Medulla oblongata (tissue), 1 donor: ENCODE results near the gene SPINK5.

ENCODE experiments used
- DNase-seq: peaks from one replicate; pipeline ENCODE4 v3.0.0-alpha.2; 2015; ENCODE audit errors: extremely low spot score

Gene SPINK5

GRCh38 chr5:148179234-148179824 is 115.5 kb downstream of the SPINK5 start:
- peak; percentile 75 for DNase-seq

- no peak for DNase-seq
Observed at GRCh38 chr5:148186248-148187003, 122.6 kb downstream of the SPINK5 start.
